ENCODE measurements around the gene NBPF1.
"Not testable (repeated sequence)": the region's sequence is repeated elsewhere in the genome, so short reads cannot be mapped to it uniquely, and the experiment has no call there.

NBPF1 gene

DNA sequence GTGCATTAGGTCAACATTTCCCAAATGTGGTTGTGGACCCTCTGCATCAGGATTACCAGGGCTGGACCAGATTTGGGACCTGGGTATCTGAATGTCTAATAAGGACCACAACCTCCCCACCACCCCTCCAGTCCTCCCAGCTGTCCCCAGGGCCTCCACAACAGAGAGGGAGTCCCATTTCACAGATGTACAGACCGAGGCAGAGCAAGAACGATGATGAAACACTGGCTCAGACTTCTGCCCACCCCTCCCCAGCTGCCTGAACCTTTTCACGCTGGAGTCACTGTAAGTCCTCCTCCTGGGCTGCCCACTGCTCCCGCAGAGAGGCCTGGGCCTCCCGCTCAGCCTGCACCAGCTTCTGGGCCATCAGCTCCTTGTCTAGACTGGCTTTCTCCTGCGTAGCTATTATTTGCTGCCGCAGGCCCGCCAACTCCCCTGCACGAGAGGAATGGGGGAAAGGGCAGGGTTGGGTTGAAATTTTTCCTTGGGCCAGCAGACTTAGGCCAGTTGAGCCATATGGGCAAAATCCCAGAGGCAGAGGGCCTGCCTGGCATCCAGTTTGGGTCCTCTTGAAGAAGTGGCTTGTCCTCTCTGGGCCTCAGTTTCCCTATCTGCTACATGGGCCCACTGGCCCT, 8.4 kb upstream of the NBPF1 start:
- not testable (repeated sequence) for H3K4me3 ChIP-seq (ENCODE audit: low read depth in 1 of 2, low read length in 2 of 2); H3K27me3 ChIP-seq (ENCODE audit: control insufficient read depth in 1 of 2, insufficient read depth in 2 of 2, low read length in 2 of 2); H3K9me3 ChIP-seq (ENCODE audit: control insufficient read depth in 1 of 2, low read length in 2 of 2); H3K9ac ChIP-seq (ENCODE audit: low read depth in 1 of 2, low read length in 2 of 2); H3K27ac ChIP-seq (ENCODE audit: low read depth, low read length)
- Histone ChIP-seq H3K4me1 (ENCODE audit: control insufficient read depth in 1 of 2, insufficient read depth in 2 of 2, low read length in 2 of 2) (peaks cover 14 to 24% of the 10 kb centered on the region in 2 donors), H3K36me3 (ENCODE audit: control insufficient read depth in 1 of 2, insufficient read depth in 2 of 2, low read length in 2 of 2) (peaks cover 18 to 64% of the 10 kb centered on the region in 2 donors)

DNA sequence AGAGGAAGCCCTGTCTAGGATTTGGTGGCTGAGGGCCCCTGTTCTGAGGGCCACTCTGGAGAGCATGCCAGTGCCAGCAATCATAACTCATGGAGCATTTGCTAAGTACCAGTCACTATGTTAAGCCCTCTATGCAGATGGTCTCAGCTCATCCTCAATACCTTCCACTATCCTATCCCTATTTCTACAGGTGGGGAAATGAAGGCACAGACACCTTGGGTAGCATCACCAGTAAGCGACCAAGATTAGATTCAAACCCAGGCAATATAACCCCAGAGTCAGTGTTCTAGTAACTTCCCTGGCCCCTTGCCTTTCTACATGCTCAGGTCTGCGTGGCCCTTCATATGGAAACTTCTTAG, 7.9 kb upstream of the NBPF1 start:
- peaks cover 14 to 24% of the 10 kb centered on the region in 2 donors for H3K4me1 ChIP-seq (ENCODE audit: control insufficient read depth in 1 of 2, insufficient read depth in 2 of 2, low read length in 2 of 2)
- H3K27me3 ChIP-seq (ENCODE audit: control insufficient read depth in 1 of 2, insufficient read depth in 2 of 2, low read length in 2 of 2): no peaks in the 10 kb centered on the region
- no peak overlapping the region for H3K4me3 ChIP-seq (ENCODE audit: low read depth in 1 of 2, low read length in 2 of 2)
- H3K27ac ChIP-seq (ENCODE audit: low read depth, low read length): no peak overlapping the region
- no peaks in the 10 kb centered on the region for H3K9me3 ChIP-seq (ENCODE audit: control insufficient read depth in 1 of 2, low read length in 2 of 2)
- no peak overlapping the region for H3K9ac ChIP-seq (ENCODE audit: low read depth in 1 of 2, low read length in 2 of 2)
- peaks cover 15 to 60% of the 10 kb centered on the region in 2 donors for H3K36me3 ChIP-seq (ENCODE audit: control insufficient read depth in 1 of 2, insufficient read depth in 2 of 2, low read length in 2 of 2)

DNA sequence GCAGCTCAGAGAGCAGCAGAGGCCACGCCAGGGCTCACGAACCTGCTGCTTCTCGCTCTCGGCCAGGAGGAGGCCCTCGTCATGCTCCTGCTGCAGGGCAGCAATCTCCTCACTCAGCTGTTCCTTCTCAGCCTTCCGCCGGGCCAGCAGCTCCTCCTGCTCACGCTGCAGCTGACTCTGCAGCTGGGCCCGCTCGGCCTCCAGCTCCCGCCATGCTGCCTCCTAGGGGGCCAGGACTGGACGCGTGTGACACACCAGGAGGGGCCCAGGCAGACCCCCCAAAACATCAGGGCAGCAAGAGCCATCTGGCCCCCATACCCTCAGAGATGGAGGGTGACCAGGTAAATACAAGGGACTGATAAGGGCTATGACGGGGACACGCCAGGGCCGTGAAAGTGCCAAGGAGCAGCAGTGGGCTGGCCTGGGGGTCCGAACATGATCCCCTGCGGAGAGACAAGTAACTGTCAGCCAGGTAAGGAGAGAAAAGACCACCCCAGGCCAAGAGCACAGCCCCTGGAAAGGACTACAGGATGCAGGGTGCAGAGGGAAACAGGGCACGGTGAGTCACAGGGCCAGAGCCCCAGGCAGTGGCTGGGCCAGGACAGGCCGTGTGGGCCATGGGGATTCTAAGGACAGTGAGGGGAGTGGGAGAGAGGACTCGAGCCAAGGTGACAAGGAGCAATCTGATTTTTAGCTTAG, 6.6 kb upstream of the NBPF1 start:
- H3K27ac ChIP-seq (ENCODE audit: low read depth, low read length); H3K9ac ChIP-seq (ENCODE audit: low read depth in 1 of 2, low read length in 2 of 2); H3K27me3 ChIP-seq (ENCODE audit: control insufficient read depth in 1 of 2, insufficient read depth in 2 of 2, low read length in 2 of 2); H3K4me3 ChIP-seq (ENCODE audit: low read depth in 1 of 2, low read length in 2 of 2); H3K9me3 ChIP-seq (ENCODE audit: control insufficient read depth in 1 of 2, low read length in 2 of 2): not testable (repeated sequence)
- Histone ChIP-seq H3K36me3 (ENCODE audit: control insufficient read depth in 1 of 2, insufficient read depth in 2 of 2, low read length in 2 of 2) (peaks cover 7 to 50% of the 10 kb centered on the region in 2 donors), H3K4me1 (ENCODE audit: control insufficient read depth in 1 of 2, insufficient read depth in 2 of 2, low read length in 2 of 2) (peaks cover 14 to 23% of the 10 kb centered on the region in 2 donors)

DNA sequence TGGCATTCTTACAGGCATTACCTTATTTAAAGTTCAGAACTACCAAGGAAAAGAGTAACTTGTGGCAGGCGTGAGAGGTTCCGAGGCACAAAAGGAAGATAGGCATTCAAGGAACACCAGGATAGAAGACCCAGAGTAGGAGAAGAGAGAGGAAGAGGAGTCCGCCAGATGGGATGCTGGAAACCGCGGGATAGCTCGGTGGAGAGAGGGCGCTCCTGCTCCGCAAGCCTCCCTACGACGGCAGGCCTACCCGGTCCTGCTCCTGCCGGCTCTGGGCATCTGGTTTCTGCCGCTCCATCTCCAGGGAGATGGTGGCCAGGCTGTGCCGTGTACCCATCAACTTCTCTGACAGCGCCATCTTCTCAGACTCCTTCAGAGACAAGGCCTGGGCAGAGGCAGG, 5.4 kb upstream of the NBPF1 start:
- peaks cover 7 to 43% of the 10 kb centered on the region in 2 donors for H3K36me3 ChIP-seq (ENCODE audit: control insufficient read depth in 1 of 2, insufficient read depth in 2 of 2, low read length in 2 of 2)
- no peak overlapping the region for H3K9ac ChIP-seq (ENCODE audit: low read depth in 1 of 2, low read length in 2 of 2)

DNA sequence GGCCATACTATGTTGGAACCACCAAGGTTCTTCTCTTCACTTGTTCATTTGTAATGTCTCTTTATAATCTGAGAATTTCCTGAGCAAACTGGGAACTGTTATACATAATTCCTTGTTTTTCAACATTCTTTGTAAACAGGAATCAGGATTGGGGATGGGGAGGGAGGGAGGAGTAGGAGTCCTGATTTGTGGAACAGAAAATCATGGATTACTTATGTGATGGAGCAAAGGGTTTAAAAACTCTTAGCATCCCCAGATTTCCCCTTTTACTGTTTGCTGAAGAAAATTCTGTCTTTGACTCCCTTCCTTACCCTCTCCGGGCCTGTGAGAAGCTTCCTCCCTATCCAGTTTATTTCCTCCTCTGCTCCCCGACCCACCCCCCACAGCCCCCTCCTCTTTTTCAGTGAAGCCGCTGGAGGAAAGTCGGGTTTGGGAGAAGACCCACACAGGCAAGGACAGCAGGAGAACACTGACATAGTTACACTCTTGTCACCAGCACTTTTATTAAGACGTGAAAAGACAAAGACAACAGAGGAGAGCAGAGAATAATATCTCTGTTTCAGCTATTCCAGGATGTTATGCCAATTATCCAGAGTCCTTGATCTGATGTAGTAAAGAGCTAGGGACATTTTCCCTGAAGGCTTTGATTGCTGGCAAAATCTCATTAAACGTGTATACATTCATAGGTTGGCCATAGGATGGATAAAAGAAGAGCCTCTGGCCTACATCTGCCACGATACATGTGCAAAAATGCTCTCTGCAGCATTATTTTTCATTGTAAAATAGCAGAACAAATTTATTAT, 4.6 kb upstream of the NBPF1 start:
- Histone ChIP-seq H3K4me1 (ENCODE audit: control insufficient read depth in 1 of 2, insufficient read depth in 2 of 2, low read length in 2 of 2) (peaks cover under 1 to 13% of the 10 kb centered on the region in 2 donors), H3K4me3 (ENCODE audit: low read depth in 1 of 2, low read length in 2 of 2) (no peak overlapping the region), H3K36me3 (ENCODE audit: control insufficient read depth in 1 of 2, insufficient read depth in 2 of 2, low read length in 2 of 2) (peaks cover 2 to 37% of the 10 kb centered on the region in 2 donors), H3K27ac (ENCODE audit: low read depth, low read length) (no peak overlapping the region), H3K9me3 (ENCODE audit: control insufficient read depth in 1 of 2, low read length in 2 of 2) (no peaks in the 10 kb centered on the region), H3K27me3 (ENCODE audit: control insufficient read depth in 1 of 2, insufficient read depth in 2 of 2, low read length in 2 of 2) (no peaks in the 10 kb centered on the region), H3K9ac (ENCODE audit: low read depth in 1 of 2, low read length in 2 of 2) (no peak overlapping the region)

More for the DNA sequence above, 5.4 kb upstream of the NBPF1 start:
- H3K27me3 ChIP-seq (ENCODE audit: control insufficient read depth in 1 of 2, insufficient read depth in 2 of 2, low read length in 2 of 2): no peaks in the 10 kb centered on the region
- H3K9me3 ChIP-seq (ENCODE audit: control insufficient read depth in 1 of 2, low read length in 2 of 2): no peaks in the 10 kb centered on the region
- no peak overlapping the region for H3K27ac ChIP-seq (ENCODE audit: low read depth, low read length)
- H3K4me1 ChIP-seq (ENCODE audit: control insufficient read depth in 1 of 2, insufficient read depth in 2 of 2, low read length in 2 of 2): peaks cover 8 to 17% of the 10 kb centered on the region in 2 donors
- no peak overlapping the region for H3K4me3 ChIP-seq (ENCODE audit: low read depth in 1 of 2, low read length in 2 of 2)

DNA sequence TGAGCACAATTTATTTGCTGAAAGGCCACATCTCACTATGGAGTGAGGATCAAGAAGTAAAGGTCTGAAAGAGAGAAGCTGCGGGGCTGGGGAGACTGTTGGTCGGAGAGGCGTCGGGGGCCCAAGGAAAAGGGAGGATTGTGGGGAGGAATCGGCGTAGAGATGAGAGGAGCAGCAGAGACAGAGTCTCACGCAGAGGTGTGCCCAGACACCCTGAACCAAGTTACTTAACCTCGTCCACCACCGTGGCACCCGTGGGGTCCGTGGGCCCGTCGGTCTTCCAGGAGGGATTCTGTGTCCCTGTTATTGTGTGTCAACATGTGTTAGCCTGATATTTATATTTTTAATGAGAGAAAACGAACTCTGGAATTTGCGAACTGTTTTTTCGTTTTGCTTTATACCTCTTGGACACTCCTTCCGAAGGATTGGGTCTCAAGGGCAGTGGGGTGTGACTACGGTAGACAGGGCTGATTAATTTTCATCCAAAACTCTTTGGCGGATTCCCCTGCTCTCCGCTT, 3.8 kb upstream of the NBPF1 start:
- Histone ChIP-seq H3K36me3 (ENCODE audit: control insufficient read depth in 1 of 2, insufficient read depth in 2 of 2, low read length in 2 of 2) (peaks cover 0 to 29% of the 10 kb centered on the region in 2 donors), H3K27ac (ENCODE audit: low read depth, low read length) (no peak overlapping the region), H3K27me3 (ENCODE audit: control insufficient read depth in 1 of 2, insufficient read depth in 2 of 2, low read length in 2 of 2) (no peaks in the 10 kb centered on the region), H3K9me3 (ENCODE audit: control insufficient read depth in 1 of 2, low read length in 2 of 2) (no peaks in the 10 kb centered on the region), H3K9ac (ENCODE audit: low read depth in 1 of 2, low read length in 2 of 2) (no peak overlapping the region), H3K4me1 (ENCODE audit: control insufficient read depth in 1 of 2, insufficient read depth in 2 of 2, low read length in 2 of 2) (peaks cover 5 to 19% of the 10 kb centered on the region in 2 donors), H3K4me3 (ENCODE audit: low read depth in 1 of 2, low read length in 2 of 2) (no peak overlapping the region)

DNA sequence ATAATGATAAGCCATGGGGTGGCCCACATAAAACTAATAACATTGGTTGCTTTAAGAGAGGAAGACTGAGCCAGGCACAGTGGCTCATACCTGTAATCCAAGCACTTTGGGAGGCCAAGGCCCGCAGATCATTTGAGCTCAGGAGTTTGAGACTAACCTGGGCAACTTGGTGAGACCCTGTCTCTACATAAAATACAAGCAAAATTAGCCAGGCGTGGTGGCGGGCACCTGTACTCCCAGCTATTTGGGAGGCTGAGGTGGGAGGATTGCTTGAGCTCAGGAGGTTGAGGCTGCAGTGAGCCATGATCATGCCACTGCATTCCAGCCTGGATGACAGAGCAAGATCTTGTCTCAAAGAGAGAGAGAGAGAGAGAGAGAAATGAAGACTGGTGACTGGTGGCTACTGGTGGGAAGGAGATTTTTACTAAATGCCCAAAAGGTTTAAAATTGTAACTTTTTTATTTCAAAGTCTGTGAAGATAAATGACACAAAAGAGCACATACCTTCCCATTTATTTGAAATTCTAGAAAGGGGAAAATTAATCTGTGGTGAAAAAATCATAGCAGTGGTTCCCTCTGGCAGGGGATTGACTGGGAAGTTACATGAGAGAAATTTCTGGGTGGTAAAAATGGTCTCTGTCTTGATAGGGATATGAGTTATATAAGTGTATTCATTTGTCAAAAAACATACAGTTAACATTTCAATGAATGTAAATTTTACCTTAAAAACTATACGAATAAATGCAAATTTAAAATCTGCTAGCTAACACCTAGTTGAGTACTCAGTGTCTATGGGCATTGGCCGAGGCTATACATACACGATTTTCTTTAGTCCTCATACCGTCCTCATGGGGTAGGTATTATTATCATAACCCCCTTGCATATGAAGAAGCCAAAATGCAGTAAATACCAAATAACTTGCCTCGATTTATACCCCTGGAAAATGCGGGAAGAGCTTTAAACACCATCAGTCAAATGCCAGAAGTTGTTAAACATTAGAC, 2.2 kb upstream of the NBPF1 start:
- Histone ChIP-seq H3K36me3 (ENCODE audit: control insufficient read depth in 1 of 2, insufficient read depth in 2 of 2, low read length in 2 of 2) (peaks cover 0 to 17% of the 10 kb centered on the region in 2 donors), H3K9ac (ENCODE audit: low read depth in 1 of 2, low read length in 2 of 2) (no peak overlapping the region), H3K27ac (ENCODE audit: low read depth, low read length) (no peak overlapping the region), H3K27me3 (ENCODE audit: control insufficient read depth in 1 of 2, insufficient read depth in 2 of 2, low read length in 2 of 2) (no peaks in the 10 kb centered on the region), H3K4me1 (ENCODE audit: control insufficient read depth in 1 of 2, insufficient read depth in 2 of 2, low read length in 2 of 2) (peaks cover 6 to 20% of the 10 kb centered on the region in 2 donors), H3K4me3 (ENCODE audit: low read depth in 1 of 2, low read length in 2 of 2) (no peak overlapping the region), H3K9me3 (ENCODE audit: control insufficient read depth in 1 of 2, low read length in 2 of 2) (no peaks in the 10 kb centered on the region)

DNA sequence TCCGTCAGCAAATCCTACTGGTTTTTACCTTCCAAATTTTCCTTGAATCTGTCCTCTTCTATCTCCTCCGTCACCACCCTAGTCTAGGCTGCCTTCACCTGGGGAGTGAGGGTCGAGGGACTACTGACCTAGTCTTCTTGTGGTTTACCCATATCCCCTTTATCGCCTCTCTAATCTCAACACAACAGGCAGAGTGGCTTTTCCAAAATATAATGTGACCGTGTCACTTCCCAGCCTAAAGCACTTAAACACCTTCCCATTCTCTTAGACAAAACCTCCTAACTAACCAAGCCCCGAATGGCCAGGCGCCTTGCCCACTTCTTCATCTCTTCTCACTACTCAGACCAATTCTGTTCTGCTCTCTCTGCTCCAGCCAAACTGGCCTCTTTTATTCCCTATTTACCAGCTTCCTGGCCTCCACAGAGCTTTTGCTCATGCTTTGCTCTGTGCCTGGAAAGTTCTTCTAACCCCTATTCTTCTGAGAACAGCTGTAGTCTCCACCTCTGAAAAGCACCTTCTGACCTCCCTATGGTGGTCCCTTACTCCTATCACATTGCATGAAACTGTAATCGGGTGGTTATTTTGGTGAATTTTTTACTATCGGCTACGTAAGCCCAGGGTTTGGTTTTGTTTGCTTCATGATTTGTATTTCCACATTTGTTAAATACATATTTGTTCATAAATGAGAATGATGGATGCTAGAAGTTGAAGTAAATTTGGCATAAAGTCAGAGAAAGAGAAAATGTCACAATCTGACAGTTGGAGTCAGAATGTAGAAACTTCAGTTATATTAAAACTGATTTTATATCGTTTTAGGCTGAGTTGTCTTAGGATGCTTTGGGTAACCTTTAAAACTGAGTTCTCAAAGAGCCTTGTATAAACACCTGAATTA, 1.2 kb upstream of the NBPF1 start:
- Histone ChIP-seq H3K4me3 (ENCODE audit: low read depth in 1 of 2, low read length in 2 of 2) (no peak overlapping the region), H3K27ac (ENCODE audit: low read depth, low read length) (no peak overlapping the region), H3K9me3 (ENCODE audit: control insufficient read depth in 1 of 2, low read length in 2 of 2) (no peaks in the 10 kb centered on the region), H3K27me3 (ENCODE audit: control insufficient read depth in 1 of 2, insufficient read depth in 2 of 2, low read length in 2 of 2) (no peaks in the 10 kb centered on the region), H3K36me3 (ENCODE audit: control insufficient read depth in 1 of 2, insufficient read depth in 2 of 2, low read length in 2 of 2) (peaks cover 0 to 14% of the 10 kb centered on the region in 2 donors), H3K4me1 (ENCODE audit: control insufficient read depth in 1 of 2, insufficient read depth in 2 of 2, low read length in 2 of 2) (peaks cover 6 to 20% of the 10 kb centered on the region in 2 donors), H3K9ac (ENCODE audit: low read depth in 1 of 2, low read length in 2 of 2) (no peak overlapping the region)
